BLaER1 treated with 17β-estradiol and CSF1 and Interleukin-3, amounts not matched to agents 10 nM and 100 nM (cell line): ENCODE data around the gene SCARB1.

Source experiments
- H3K27ac ChIP-seq, 11 experiments: shearing (Covaris generic); formaldehyde crosslinking; 2 replicates each; pipeline ENCODE4 v1.8.1; 2022
- H3K27me3 ChIP-seq, 11 experiments: shearing (Covaris generic); formaldehyde crosslinking; 2 replicates each; pipeline ENCODE4 v1.8.1; 2022
- H3K36me3 ChIP-seq, 11 experiments: shearing (Covaris generic); formaldehyde crosslinking; 2 replicates each; pipeline ENCODE4 v1.8.1; 2022
- H3K4me1 ChIP-seq, 10 experiments: shearing (Covaris generic); formaldehyde crosslinking; 2 replicates each; pipeline ENCODE4 v1.8.1; 2022
- H3K4me2 ChIP-seq, 11 experiments: shearing (Covaris generic); formaldehyde crosslinking; 2 replicates each; pipeline ENCODE4 v1.8.1; 2022
- H3K4me3 ChIP-seq, 10 experiments: shearing (Covaris generic); formaldehyde crosslinking; 2 replicates each; pipeline ENCODE4 v1.8.1; 2022
- H3K9ac ChIP-seq, 11 experiments: shearing (Covaris generic); formaldehyde crosslinking; 2 replicates each; pipeline ENCODE4 v1.8.1; 2022
- H3K9me3 ChIP-seq, 11 experiments: shearing (Covaris generic); formaldehyde crosslinking; replicated peaks in 1 of 11; 2 replicates each; pipeline ENCODE4 v1.8.1; 2022
- H4K20me1 ChIP-seq, 11 experiments: shearing (Covaris generic); formaldehyde crosslinking; 2 replicates each; pipeline ENCODE4 v1.8.1; 2022
- Cebpa-rat ChIP-seq, 11 experiments: shearing (Covaris generic); IDR thresholded peaks; 2 replicates each; pipeline ENCODE4 v1.8.1; 2022

Gene SCARB1

DNA sequence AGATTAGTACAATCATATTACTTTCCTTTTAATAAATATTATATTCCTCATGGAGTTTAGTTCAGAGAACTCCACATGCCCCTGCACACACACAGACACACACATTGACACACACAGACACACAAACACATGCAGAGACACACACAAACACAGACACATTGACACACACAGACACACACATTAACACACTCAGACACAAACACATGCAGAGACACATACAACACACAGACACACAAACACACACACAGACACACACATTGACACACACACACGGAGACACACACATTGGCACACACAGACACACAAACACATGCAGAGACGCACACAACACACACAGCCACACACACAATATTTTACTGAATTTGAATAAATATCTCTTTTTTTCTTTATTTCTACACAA is 12.5 kb upstream of the SCARB1 start:
- no peak overlapping the region for H3K27ac ChIP-seq

DNA sequence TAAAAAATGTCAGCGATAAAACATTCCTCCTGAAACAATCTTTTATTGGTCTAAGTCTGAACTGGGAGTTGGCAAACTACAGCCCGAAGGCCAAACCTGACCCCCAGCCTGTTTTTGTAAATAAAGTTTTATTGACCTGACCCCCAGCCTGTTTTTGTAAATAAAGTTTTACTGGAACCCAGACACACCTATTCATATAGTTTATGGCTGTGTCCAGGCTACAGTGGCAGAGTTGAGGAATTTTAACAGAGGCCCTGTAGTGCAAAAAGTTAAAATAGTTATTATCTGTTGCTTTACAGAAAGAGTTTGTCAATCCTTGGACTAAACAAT is 12.1 kb upstream of the SCARB1 start:
- Histone ChIP-seq H3K27ac (peak overlapping the region in 4 of 11 experiments; percentile 38 to 71 (median 54); a peak in 5 of 22 replicates), H4K20me1 (no peaks in the 10 kb centered on the region), H3K9me3 (no peaks in the 10 kb centered on the region), H3K4me1 (peaks cover 37 to 84% (median 76%) of the 10 kb centered on the region in 10 experiments), H3K4me3 (no peak overlapping the region), H3K4me2 (peak overlapping the region; percentile 65 to 80 (median 67); a peak in 17 of 22 replicates), H3K27me3 (no peaks in the 10 kb centered on the region), H3K9ac (peak overlapping the region in 8 of 11 experiments; percentile 27 to 63 (median 44); a peak in 6 of 22 replicates), H3K36me3 (no peaks in the 10 kb centered on the region)
- no peak for TF ChIP-seq Cebpa-rat (IDR thresholded peaks at IDR 0.05)

More for the DNA sequence above, 12.5 kb upstream of the SCARB1 start:
- no peaks in the 10 kb centered on the region for H3K27me3 ChIP-seq
- H3K9ac ChIP-seq, result peak overlapping the region in 1 of 11 experiments; percentile 62; a peak in 1 of 22 replicates
- no peaks in the 10 kb centered on the region for H4K20me1 ChIP-seq
- H3K9me3 ChIP-seq, result no peaks in the 10 kb centered on the region
- TF ChIP-seq Cebpa-rat (IDR thresholded peaks at IDR 0.05), result no peak
- H3K4me1 ChIP-seq, result peaks cover 41 to 84% (median 76%) of the 10 kb centered on the region in 10 experiments
- no peak overlapping the region for H3K4me3 ChIP-seq
- no peaks in the 10 kb centered on the region for H3K36me3 ChIP-seq
- no peak overlapping the region for H3K4me2 ChIP-seq

DNA sequence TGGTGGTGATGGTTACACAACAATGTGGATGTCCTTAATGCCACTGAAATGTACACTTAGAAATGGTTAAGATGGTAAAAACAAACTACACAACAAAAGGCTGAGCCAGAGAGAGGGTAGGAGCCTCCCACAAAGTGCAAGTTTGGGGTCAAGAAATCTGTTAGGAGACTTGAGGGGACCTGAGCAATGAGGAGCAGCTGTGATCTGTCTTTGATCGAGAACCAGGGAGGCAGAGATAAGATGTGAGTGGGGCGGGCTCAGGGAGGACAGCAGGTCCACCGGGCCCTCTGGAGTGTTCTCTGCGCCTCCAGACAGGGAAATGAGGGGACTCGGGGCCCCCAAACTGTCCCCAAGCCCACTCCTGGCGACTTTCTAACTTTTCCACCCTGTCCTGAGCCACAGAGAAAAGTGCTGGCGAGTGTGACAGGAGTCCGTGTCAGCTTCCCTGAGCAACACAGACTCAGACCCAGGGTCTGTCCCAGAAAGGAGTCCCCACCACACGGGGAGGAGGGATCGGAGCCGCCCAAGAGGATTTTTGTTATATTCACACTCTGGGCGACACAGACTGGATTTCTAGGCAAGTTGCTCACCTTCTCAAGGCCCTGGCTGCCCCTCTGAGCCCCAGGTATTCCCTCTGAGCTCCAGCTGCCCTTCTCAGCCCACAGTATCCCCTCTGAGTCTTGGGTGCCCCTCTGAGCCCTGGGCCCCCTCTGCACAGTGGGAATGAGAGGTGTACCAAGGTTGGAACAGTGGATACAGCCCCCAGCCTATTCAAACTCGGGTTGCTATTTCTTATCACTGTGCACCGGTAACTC is 11.5 kb upstream of the SCARB1 start:
- peaks cover 37 to 84% (median 76%) of the 10 kb centered on the region in 10 experiments for H3K4me1 ChIP-seq
- no peaks in the 10 kb centered on the region for H3K36me3 ChIP-seq
- H4K20me1 ChIP-seq, result no peaks in the 10 kb centered on the region
- H3K27me3 ChIP-seq, result no peaks in the 10 kb centered on the region
- H3K9ac ChIP-seq, result peak overlapping the region; percentile 27 to 63 (median 48); a peak in 17 of 22 replicates
- no peak overlapping the region for H3K4me3 ChIP-seq
- peak overlapping the region in 10 of 11 experiments; percentile 24 to 72 (median 58); a peak in 17 of 22 replicates for H3K27ac ChIP-seq
- H3K4me2 ChIP-seq, result peak overlapping the region; percentile 65 to 80 (median 67)
- H3K9me3 ChIP-seq, result no peaks in the 10 kb centered on the region
- TF ChIP-seq Cebpa-rat (IDR thresholded peaks at IDR 0.05), result no peak

DNA sequence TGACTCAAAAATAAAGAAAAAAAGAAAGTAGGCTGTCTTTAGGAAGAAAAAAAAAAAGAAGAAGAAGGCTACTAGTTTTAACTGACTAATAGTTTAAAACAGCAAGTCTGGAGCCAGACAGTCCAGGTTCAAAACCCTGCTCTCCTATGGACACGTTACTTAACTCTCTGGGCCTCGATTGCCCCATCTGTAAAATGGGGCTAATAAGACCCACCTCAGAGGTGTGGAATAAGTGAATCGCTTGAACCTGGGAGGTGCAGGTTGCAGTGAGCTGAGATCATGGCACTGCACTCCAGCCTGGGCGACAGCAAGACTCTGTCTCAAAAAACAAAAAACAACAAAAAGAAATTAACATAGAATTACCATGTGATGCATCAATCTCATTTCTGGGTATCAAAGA is 10.5 kb upstream of the SCARB1 start:
- Histone ChIP-seq H3K27ac (peak overlapping the region in 10 of 11 experiments; percentile 18 to 67 (median 50); a peak in 17 of 22 replicates), H3K36me3 (no peaks in the 10 kb centered on the region), H3K27me3 (no peaks in the 10 kb centered on the region), H3K9me3 (no peaks in the 10 kb centered on the region), H3K4me1 (peaks cover 37 to 84% (median 74%) of the 10 kb centered on the region in 10 experiments), H4K20me1 (no peaks in the 10 kb centered on the region), H3K4me3 (no peak overlapping the region), H3K9ac (peak overlapping the region in 4 of 11 experiments; percentile 13 to 43 (median 30); a peak in 5 of 22 replicates), H3K4me2 (peak overlapping the region; percentile 53 to 80 (median 67))
- TF ChIP-seq Cebpa-rat (IDR thresholded peaks at IDR 0.05), result no peak

DNA sequence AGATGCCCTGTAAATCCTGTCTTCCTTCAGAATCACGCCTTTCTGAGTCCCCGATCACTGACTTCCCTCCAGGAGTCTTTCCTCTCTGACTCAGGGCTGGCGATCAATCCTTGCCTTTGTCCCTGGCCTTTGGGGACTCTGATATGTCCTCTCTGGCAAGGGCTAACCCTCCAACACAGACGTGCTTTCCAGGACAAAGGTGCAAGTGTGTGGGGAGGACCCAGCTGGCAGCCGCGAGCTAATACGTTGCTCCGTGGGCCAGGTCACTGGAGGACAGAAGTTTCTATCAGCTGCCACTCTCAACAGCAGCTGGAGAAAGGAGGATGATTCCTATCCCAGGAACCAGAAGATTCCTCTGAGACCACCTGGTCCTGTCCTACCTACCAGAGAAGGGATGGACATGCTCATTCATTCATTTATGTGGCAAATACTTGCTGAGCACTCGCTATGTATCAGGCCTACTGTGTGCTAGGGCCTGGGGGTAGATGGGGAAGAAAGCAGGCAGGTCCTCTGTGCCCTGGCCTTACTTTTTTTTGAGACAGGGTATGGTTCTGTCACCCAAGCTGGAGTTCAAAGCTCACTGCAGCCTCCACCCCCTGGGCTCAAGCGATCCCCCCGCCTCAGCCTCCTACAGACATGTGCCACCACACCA is 8.5 kb upstream of the SCARB1 start:
- H3K27ac ChIP-seq, result peak overlapping the region in 6 of 11 experiments; percentile 4 to 52 (median 22); a peak in 8 of 22 replicates
- H3K27me3 ChIP-seq, result no peaks in the 10 kb centered on the region
- H3K4me3 ChIP-seq, result no peak overlapping the region
- H3K9ac ChIP-seq, result peak overlapping the region in 6 of 11 experiments; percentile 2 to 31 (median 3); a peak in 2 of 22 replicates
- TF ChIP-seq Cebpa-rat (IDR thresholded peaks at IDR 0.05), result no peak
- no peaks in the 10 kb centered on the region for H3K36me3 ChIP-seq
- H3K4me1 ChIP-seq, result peaks cover 57 to 89% (median 83%) of the 10 kb centered on the region in 10 experiments
- peak overlapping the region in 9 of 11 experiments; percentile 3 to 87 (median 25); a peak in 14 of 22 replicates for H3K4me2 ChIP-seq
- no peaks in the 10 kb centered on the region for H4K20me1 ChIP-seq
- H3K9me3 ChIP-seq, result no peaks in the 10 kb centered on the region

DNA sequence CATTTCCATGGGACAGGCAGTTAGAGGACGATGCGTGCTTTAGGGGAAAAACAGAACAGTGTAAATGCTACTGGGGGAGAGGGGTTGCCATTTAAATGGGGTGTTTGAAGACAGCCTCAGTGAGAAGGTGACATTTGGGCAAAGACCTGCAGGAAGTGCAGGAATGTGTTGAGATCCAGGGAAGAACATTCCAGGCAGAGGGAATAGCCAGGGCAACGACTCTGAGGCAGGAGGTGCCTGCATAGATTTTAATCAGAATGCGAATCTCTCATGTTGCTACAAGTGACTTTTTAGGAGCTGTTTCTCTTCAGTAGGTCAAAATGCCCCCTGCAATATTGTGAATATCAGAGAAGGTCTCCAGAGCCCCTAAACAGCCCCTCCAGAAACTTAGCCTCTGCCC is 7.6 kb upstream of the SCARB1 start:
- TF ChIP-seq Cebpa-rat (IDR thresholded peaks at IDR 0.05), result no peak
- peak overlapping the region in 5 of 11 experiments; percentile 6 to 52 (median 26); a peak in 4 of 22 replicates for H3K27ac ChIP-seq
- H3K4me2 ChIP-seq, result peak overlapping the region in 6 of 11 experiments; percentile 3 to 90 (median 35); a peak in 10 of 22 replicates
- H4K20me1 ChIP-seq, result no peaks in the 10 kb centered on the region
- H3K4me3 ChIP-seq, result no peak overlapping the region
- H3K4me1 ChIP-seq, result peaks cover 66 to 98% (median 92%) of the 10 kb centered on the region in 10 experiments
- H3K9ac ChIP-seq, result peak overlapping the region in 2 of 11 experiments; percentile 2 to 37; a peak in 3 of 22 replicates
- no peaks in the 10 kb centered on the region for H3K27me3 ChIP-seq
- H3K9me3 ChIP-seq, result no peaks in the 10 kb centered on the region
- H3K36me3 ChIP-seq, result no peaks in the 10 kb centered on the region

DNA sequence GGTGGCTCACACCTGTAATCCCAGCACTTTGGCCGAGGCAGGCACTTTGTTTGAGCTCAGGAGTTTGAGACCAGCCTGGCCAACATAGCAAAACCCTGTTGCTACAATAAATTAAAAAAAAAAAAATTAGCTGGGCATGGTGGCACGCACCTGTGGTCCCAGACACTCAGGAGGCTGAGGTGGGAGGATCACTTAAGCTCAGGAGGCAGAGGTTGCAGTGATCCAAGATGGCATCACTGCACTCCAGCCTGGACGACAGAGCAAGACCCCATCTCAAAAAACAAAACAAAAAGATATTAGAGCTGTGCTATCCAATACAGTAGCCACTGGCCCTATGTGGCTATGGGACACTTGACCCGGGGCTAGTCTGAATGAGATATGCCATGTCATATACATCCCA is 6.9 kb upstream of the SCARB1 start:
- no peaks in the 10 kb centered on the region for H3K9me3 ChIP-seq
- no peaks in the 10 kb centered on the region for H3K27me3 ChIP-seq
- no peaks in the 10 kb centered on the region for H3K36me3 ChIP-seq
- peak overlapping the region in 1 of 10 experiments; percentile 58; a peak in 3 of 20 replicates for H3K4me3 ChIP-seq
- peak overlapping the region; percentile 79 to 97 (median 90); a peak in 21 of 22 replicates for H3K4me2 ChIP-seq
- H3K4me1 ChIP-seq, result peaks cover 73 to 99% (median 97%) of the 10 kb centered on the region in 10 experiments
- peak overlapping the region in 8 of 11 experiments; percentile 81 to 96 (median 94); a peak in 13 of 22 replicates for H3K27ac ChIP-seq
- TF ChIP-seq Cebpa-rat (IDR thresholded peaks at IDR 0.05), result no peak
- no peaks in the 10 kb centered on the region for H4K20me1 ChIP-seq
- H3K9ac ChIP-seq, result peak overlapping the region in 7 of 11 experiments; percentile 72 to 87 (median 84); a peak in 9 of 22 replicates

DNA sequence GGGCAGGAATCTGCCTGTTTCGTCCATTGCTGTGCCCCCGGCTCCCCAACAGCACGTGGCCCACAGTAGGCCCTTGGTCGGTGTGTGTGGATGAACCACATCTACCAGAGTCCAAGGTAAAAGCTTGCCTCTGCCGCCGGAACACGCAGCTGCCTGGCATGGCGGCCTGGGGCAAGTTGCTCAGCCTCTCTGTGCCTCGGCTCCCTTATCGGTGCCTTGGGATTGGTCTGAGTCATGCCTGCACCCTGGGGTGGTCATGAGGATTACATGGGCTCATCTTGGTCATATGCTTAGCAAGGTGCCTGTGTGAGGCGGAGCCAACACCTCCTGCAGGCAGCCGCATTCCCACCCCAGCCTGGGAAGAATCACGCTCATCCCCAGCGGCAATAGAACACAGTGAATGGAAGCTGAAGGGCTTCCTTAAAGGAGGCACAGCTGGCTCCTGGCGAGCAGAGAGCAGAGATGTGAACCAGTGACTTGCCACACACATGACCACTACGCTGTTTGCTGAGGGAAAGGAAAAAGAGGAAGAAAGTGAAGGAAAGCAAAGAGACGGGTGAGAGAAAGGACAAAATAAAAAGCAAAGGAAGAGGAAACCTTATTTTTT is 5.5 kb upstream of the SCARB1 start:
- Histone ChIP-seq H3K9ac (peak overlapping the region; percentile 70 to 87 (median 82)), H3K4me3 (peak overlapping the region; percentile 37 to 68 (median 52))

More for the DNA sequence above, 5.5 kb upstream of the SCARB1 start:
- Histone ChIP-seq H3K9me3 (no peaks in the 10 kb centered on the region), H3K36me3 (no peaks in the 10 kb centered on the region), H3K27ac (peak overlapping the region; percentile 80 to 96 (median 92)), H3K4me1 (peaks cover 71 to 99% (median 97%) of the 10 kb centered on the region in 10 experiments), H3K4me2 (peak overlapping the region; percentile 79 to 97 (median 90)), H3K27me3 (no peaks in the 10 kb centered on the region), H4K20me1 (no peaks in the 10 kb centered on the region)
- TF ChIP-seq Cebpa-rat (IDR thresholded peaks at IDR 0.05), result 0 out of 22 replicates have a peak, but pooled peaks of 1 of the 11 experiments have one; percentile 10
